ENCODE results near the gene TVP23A.
"Not testable (repeated sequence)": the region's sequence is repeated elsewhere in the genome, so short reads cannot be mapped to it uniquely, and the experiment has no call there.

The TVP23A gene

DNA sequence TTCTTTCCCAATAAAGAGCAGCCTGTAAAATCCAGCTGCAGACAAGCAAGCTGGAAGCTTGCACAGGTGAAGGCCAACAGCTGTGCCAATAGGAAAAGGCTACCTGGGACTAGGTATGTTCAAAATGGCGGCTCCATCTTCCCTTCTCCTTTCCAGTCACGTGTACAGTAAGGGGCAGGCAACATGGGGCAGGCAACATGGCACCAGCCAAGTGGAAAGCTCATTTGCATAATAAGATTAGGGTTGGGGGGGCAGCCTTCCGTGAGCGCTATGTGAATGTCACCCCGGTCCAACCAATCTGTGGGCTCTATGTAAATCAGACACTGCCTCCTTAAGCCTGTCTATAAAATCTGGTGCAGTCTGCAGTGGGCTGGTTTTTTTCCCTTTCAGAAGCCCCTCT, 31.3 kb downstream of the TVP23A start:
- H3K9me3 Mint-ChIP-seq: peaks cover 12% of the 10 kb centered on the region
- peaks cover 3% of the 10 kb centered on the region for H3K4me1 Mint-ChIP-seq
- H3K27ac Mint-ChIP-seq: peak overlapping the region; percentile 6
- TF ChIP-seq, protein P1, sequence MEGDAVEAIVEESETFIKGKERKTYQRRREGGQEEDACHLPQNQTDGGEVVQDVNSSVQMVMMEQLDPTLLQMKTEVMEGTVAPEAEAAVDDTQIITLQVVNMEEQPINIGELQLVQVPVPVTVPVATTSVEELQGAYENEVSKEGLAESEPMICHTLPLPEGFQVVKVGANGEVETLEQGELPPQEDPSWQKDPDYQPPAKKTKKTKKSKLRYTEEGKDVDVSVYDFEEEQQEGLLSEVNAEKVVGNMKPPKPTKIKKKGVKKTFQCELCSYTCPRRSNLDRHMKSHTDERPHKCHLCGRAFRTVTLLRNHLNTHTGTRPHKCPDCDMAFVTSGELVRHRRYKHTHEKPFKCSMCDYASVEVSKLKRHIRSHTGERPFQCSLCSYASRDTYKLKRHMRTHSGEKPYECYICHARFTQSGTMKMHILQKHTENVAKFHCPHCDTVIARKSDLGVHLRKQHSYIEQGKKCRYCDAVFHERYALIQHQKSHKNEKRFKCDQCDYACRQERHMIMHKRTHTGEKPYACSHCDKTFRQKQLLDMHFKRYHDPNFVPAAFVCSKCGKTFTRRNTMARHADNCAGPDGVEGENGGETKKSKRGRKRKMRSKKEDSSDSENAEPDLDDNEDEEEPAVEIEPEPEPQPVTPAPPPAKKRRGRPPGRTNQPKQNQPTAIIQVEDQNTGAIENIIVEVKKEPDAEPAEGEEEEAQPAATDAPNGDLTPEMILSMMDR (IDR thresholded peaks at IDR 0.05): no peak
- peaks cover 5% of the 10 kb centered on the region for H3K36me3 Mint-ChIP-seq (ENCODE audit: low read depth)
- DNase-seq: no peak
- peaks cover 3% of the 10 kb centered on the region for H3K27me3 Mint-ChIP-seq (ENCODE audit: low read depth, poor library complexity)
- no peak overlapping the region for H3K4me3 Mint-ChIP-seq

DNA sequence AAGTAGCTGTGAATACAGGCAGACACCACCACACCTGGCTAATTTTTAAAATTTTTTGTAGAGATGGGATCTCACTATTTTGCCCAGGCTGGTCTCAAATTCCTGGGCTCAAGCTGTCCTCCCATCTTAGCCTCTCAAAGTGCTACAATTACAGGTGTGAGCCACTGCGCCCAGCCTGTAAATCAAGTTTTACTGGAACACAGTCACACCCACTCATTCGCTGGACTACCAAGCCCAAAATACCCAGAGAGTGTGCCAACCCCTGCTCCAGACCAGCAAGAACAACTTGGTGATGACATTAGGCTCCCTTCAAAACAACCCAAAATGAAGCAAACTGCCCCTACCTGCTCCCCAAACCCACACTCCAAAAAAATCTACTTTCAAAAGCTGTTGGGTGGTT, 36.0 kb downstream of the TVP23A start:
- Mint-ChIP-seq H3K4me1 (peaks cover 5% of the 10 kb centered on the region), H3K27me3 (ENCODE audit: low read depth, poor library complexity) (peaks cover 3% of the 10 kb centered on the region), H3K36me3 (ENCODE audit: low read depth) (peaks cover 4% of the 10 kb centered on the region), H3K27ac (no peak overlapping the region), H3K4me3 (no peak overlapping the region), H3K9me3 (peaks cover 17% of the 10 kb centered on the region)
- no peak for DNase-seq
- TF ChIP-seq, protein P1 (IDR thresholded peaks at IDR 0.05): no peak

DNA sequence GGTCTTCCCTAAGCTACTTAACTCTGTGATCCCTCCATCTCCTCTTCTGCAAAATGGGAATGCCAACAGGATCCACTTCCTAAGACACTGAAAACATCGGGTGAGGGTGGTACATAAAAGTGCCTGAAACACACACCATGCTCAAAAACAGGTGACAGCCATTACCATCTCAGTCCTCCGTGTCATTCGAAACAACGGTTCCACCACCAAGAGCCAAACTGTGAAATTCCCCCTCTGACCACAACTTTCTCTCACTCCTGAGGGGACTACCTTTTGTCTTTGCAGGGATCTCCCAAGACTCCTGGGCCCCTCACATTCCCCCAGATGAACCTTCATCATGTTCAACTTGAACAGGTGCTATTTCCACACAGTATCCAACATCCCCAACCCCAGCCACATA, 38.0 kb downstream of the TVP23A start:
- Mint-ChIP-seq H3K4me1 (peaks cover 19% of the 10 kb centered on the region), H3K27me3 (ENCODE audit: low read depth, poor library complexity) (peaks cover 3% of the 10 kb centered on the region), H3K36me3 (ENCODE audit: low read depth) (peaks cover 4% of the 10 kb centered on the region), H3K4me3 (no peak overlapping the region), H3K9me3 (peaks cover 17% of the 10 kb centered on the region), H3K27ac (no peak overlapping the region)
- TF ChIP-seq, protein P1 (IDR thresholded peaks at IDR 0.05): no peak
- DNase-seq: no peak

DNA sequence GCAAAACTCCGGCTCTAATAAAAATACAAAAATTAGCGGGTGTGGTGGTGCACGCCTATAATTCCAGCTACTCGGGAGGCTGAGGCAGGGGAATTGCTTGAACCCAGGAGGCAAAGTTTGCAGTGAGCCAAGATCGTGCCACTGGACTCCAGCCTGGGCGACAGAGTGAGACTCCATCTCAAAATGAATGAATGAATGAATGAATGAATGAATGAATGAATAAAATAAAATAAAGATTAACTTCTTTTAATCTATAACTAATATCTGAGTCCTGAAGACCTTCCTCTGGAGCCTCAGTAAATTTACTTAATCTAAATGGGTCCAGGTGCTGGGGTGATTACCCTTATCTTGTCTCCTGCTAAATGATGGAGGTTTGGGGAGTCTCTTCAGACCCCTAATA, 38.7 kb downstream of the TVP23A start:
- peaks cover 17% of the 10 kb centered on the region for H3K9me3 Mint-ChIP-seq
- DNase-seq; H3K27ac Mint-ChIP-seq; H3K4me3 Mint-ChIP-seq; H3K36me3 Mint-ChIP-seq (ENCODE audit: low read depth); H3K27me3 Mint-ChIP-seq (ENCODE audit: low read depth, poor library complexity): not testable (repeated sequence)
- peaks cover 24% of the 10 kb centered on the region for H3K4me1 Mint-ChIP-seq

DNA sequence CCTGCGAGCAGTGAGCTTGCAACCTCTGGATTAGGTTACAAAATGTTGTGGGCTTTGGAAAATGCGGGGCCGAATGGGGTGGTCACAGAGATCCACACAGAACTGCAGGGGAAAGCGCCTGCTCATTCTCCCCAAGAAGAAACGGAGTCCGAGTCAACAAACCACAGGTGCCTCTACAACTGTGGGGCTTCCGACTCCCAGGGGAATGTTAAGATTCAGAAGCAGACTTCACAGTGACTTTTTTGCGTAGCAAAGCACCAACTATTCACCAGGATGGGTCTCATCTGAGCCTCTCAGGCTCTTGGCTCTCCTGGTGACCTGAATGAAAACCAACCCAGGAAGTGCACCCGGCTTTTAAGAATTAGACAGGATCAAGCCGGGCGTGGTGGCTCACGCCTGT, 41.2 kb downstream of the TVP23A start:
- Mint-ChIP-seq H3K4me1 (peaks cover 24% of the 10 kb centered on the region), H3K4me3 (no peak overlapping the region), H3K36me3 (ENCODE audit: low read depth) (peaks cover 8% of the 10 kb centered on the region), H3K27ac (no peak overlapping the region), H3K27me3 (ENCODE audit: low read depth, poor library complexity) (peaks cover 6% of the 10 kb centered on the region), H3K9me3 (peaks cover 10% of the 10 kb centered on the region)
- no peak for DNase-seq
- TF ChIP-seq, protein P1 (IDR thresholded peaks at IDR 0.05): no peak

DNA sequence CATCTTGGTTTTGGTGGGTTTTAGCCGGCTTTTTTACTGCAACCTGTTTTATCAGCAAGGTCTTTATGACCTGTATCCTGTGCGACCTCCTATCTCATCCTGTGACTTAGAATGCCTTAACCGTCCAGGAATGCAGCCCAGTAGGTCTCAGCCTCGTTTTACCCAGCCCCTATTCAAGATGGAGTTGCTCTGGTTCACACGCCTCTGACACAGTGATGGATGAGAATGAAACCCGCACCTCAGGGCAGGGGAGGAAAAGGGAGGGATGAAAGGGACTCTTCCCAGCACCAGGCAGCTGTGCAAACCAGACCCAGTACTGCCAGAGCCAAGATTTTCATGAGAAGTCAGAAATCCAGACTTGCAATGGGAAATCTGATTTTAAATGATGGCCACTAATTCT, 41.7 kb downstream of the TVP23A start:
- H3K36me3 Mint-ChIP-seq (ENCODE audit: low read depth); H3K27me3 Mint-ChIP-seq (ENCODE audit: low read depth, poor library complexity); DNase-seq; H3K4me3 Mint-ChIP-seq; H3K9me3 Mint-ChIP-seq; H3K27ac Mint-ChIP-seq: not testable (repeated sequence)
- H3K4me1 Mint-ChIP-seq: peaks cover 24% of the 10 kb centered on the region

- peaks cover 2% of the 10 kb centered on the region for H3K27me3 Mint-ChIP-seq (ENCODE audit: low read depth, poor library complexity)
- TF ChIP-seq, protein P1 (IDR thresholded peaks at IDR 0.05): no peak
- H3K36me3 Mint-ChIP-seq (ENCODE audit: low read depth): peaks cover 4% of the 10 kb centered on the region
- DNase-seq: no peak
- peaks cover 24% of the 10 kb centered on the region for H3K4me1 Mint-ChIP-seq
- H3K4me3 Mint-ChIP-seq: no peak overlapping the region
- peaks cover 2% of the 10 kb centered on the region for H3K9me3 Mint-ChIP-seq
- H3K27ac Mint-ChIP-seq: no peak overlapping the region
Measured at GRCh38 chr16:10776280-10776679, 42.3 kb downstream of the TVP23A start.

Data from nephron progenitor cell (in vitro differentiated cells).